ENCODE results near the gene RILPL1.

RILPL1 gene

GRCh38 chr12:123444092-123445026 lies 89.2 kb downstream of the RILPL1 start:
- peak overlapping the region; percentile 61 for H3K27ac ChIP-seq
- in situ Hi-C loops (cut with HindIII; ENCODE audit: low pct_ligation_motif_present, low sequenced_read_pairs): no loop called here
- TF ChIP-seq CTCF (IDR thresholded peaks at IDR 0.05; ENCODE audit: low read depth, low read length, missing control alignments): no peak
- DNase-seq: peak; percentile 60
- no peaks in the 10 kb centered on the region for H3K36me3 ChIP-seq (replicated peaks)
- H3K4me3 ChIP-seq (ENCODE audit: low read depth, low read length): no peak overlapping the region
- H3K27me3 ChIP-seq (replicated peaks): no peaks in the 10 kb centered on the region

- in situ Hi-C loops (cut with HindIII; ENCODE audit: low pct_ligation_motif_present, low sequenced_read_pairs): no loop called here
- TF ChIP-seq CTCF (IDR thresholded peaks at IDR 0.05; ENCODE audit: low read depth, low read length, missing control alignments): no peak
- DNase-seq: no peak
- Histone ChIP-seq H3K4me3 (ENCODE audit: low read depth, low read length) (no peak overlapping the region), H3K36me3 (replicated peaks) (no peaks in the 10 kb centered on the region), H3K27me3 (replicated peaks) (no peaks in the 10 kb centered on the region), H3K27ac (no peak overlapping the region)
Measured at GRCh38 chr12:123442774-123443173, 90.7 kb downstream of the RILPL1 start.

- Histone ChIP-seq H3K36me3 (replicated peaks) (no peaks in the 10 kb centered on the region), H3K27ac (no peak overlapping the region), H3K27me3 (replicated peaks) (no peaks in the 10 kb centered on the region), H3K4me3 (ENCODE audit: low read depth, low read length) (no peak overlapping the region)
- no peak for DNase-seq
- no peak for TF ChIP-seq CTCF (IDR thresholded peaks at IDR 0.05; ENCODE audit: low read depth, low read length, missing control alignments)
- in situ Hi-C loops (cut with HindIII; ENCODE audit: low pct_ligation_motif_present, low sequenced_read_pairs): no loop called here
Measured at GRCh38 chr12:123441523-123442164, 91.9 kb downstream of the RILPL1 start.

- peak within 1 kb of the TSS; percentile 81 for H3K4me3 ChIP-seq (ENCODE audit: low read depth, low read length)
- no peaks in the 10 kb centered on the region for H3K27me3 ChIP-seq (replicated peaks)
- peak; percentile 77 for DNase-seq
- in situ Hi-C loops (cut with HindIII; ENCODE audit: low pct_ligation_motif_present, low sequenced_read_pairs): no loop called here
- TF ChIP-seq CTCF (IDR thresholded peaks at IDR 0.05; ENCODE audit: low read depth, low read length, missing control alignments): peak; percentile 1
- peak within 1 kb of the TSS; percentile 56 for H3K27ac ChIP-seq
- no peaks in the 10 kb centered on the region for H3K36me3 ChIP-seq (replicated peaks)
Measured at GRCh38 chr12:123436017-123436964, 97.2 kb downstream of the RILPL1 start, which contains the start of gene RILPL2. TSS of gene RILPL2 (minus strand) at chr12:123436684. CDS start at chr12:123436420, 264 bp downstream.

- Histone ChIP-seq H3K36me3 (replicated peaks) (no peaks in the 10 kb centered on the region), H3K27ac (no peak overlapping the region), H3K4me3 (ENCODE audit: low read depth, low read length) (peak overlapping the region; percentile 81), H3K27me3 (replicated peaks) (no peaks in the 10 kb centered on the region)
- no peak for TF ChIP-seq CTCF (IDR thresholded peaks at IDR 0.05; ENCODE audit: low read depth, low read length, missing control alignments)
- DNase-seq: no peak
- in situ Hi-C loops (cut with HindIII; ENCODE audit: low pct_ligation_motif_present, low sequenced_read_pairs): no loop called here
Measured at GRCh38 chr12:123435636-123436016, 97.9 kb downstream of the RILPL1 start.

All from brain microvascular endothelial cell (primary cell).